Kidney glomerular epithelial cell (primary cell): ENCODE results near the gene CDK12.
"Not testable (repeated sequence)": the region's sequence is repeated elsewhere in the genome, so short reads cannot be mapped to it uniquely, and the experiment has no call there.

ENCODE experiments used
- DNase-seq: peaks from one replicate; lab custom pipeline; 2025; lab: John Stamatoyannopoulos, UW

The CDK12 gene

DNA sequence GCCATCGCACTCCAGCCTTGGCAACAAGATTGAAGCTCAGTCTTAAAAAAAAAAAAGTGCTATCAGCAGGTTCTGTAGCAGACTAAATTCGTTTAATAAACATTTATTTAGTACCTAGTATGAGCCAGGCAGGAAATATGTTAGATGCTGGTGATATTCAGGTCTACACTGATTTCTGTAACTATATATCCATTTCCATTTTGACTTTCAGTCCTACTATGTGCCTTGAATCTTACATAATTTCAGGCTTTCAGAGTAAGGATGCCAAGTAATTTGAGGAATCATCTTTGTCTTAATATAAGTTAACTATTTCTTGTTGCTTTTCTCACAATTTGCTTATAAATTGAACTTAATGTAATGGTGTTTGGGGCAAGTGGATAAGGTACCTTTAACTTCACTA lies 46.2 kb downstream of the CDK12 start:
- DNase-seq: no peak

DNA sequence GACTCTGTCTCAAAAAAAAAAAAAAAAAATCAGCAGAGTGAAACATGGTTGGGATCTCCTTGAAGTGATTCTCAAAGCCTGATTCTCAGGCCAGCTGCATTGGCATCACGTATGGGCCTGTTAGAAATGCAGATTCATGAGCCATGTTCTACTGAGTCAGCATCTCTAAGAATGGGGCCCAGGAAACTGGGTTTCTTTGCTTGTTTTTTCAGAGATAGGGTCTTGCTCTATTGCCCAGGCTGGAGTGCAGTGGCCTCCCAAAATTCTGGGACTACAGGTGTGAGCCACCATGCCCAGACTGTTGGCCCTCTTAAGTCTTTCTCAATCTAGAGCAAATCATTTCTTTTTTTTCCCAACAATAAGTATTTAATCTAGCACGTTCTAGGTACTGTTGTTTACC lies 47.7 kb downstream of the CDK12 start:
- DNase-seq: no peak

DNA sequence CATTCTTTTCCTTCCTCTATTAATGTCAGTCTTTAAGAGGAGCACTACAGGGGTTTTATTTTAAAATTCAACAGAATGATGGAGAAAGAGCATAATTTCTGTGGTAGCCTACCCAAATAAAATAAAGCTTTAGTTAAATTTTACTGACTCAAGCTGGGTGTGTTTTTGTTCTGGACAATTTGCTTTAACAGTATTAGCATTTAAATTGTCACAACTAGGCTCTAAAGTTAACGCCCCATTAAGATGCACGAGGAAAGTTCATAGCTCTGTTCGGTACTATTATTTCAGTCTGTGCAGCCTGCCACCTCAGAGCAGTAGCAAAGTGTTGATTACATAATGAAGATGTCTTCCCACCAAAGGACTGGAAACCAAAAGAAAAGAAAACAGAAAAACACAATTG lies 52.0 kb downstream of the CDK12 start:
- no peak for DNase-seq

DNA sequence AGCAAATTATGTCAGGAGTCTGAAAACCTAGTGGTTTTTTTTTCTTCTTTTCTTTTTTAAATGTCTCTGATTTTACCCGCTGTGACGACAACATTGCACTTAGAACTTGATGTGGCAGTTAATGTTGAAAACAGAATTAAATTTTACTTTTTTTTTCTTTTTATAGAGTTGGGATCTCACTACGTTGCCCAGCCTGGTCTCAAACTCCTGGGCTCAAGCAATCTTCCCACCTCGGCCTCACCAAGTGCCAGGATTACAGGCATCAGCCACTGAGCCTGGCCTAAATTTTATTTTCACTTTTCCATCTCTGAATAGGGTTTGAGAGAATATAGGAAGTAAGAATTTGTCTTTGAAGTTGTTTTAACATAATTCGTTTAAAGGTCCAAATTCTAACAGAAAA lies 52.6 kb downstream of the CDK12 start:
- no peak for DNase-seq

DNA sequence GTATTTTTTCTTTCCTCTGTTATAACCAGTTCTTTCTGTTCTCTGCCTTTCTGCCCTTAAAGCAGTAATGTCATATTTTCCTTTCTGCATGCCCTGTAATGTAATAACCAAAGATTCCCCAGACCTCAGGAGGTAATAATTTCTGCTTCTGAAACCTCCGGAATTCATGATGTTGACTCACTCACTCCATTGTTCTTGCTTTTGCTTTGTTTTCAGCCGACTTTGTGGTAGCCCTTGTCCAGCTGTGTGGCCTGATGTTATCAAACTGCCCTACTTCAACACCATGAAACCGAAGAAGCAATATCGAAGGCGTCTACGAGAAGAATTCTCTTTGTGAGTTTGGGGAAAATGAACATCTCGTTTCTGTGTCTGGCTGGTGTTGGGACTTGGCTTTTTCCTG lies 55.9 kb downstream of the CDK12 start:
- DNase-seq: peak; percentile 40

DNA sequence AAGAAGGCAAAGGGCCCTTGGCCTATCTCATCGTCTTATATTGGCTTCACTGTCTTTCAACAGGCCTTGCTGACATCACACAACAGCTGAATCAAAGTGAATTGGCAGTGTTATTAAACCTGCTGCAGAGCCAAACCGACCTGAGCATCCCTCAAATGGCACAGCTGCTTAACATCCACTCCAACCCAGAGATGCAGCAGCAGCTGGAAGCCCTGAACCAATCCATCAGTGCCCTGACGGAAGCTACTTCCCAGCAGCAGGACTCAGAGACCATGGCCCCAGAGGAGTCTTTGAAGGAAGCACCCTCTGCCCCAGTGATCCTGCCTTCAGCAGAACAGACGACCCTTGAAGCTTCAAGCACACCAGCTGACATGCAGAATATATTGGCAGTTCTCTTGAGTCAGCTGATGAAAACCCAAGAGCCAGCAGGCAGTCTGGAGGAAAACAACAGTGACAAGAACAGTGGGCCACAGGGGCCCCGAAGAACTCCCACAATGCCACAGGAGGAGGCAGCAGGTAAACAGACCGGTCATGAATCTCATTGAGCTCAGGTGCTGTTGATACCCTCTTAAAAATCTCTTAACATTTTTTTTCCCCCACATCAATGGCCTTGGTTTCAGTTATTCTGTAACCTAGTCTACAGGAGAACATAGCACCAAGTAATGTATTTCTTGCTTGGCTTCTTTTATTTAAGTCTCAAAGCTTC lies 64.7 kb downstream of the CDK12 start:
- DNase-seq: no peak

DNA sequence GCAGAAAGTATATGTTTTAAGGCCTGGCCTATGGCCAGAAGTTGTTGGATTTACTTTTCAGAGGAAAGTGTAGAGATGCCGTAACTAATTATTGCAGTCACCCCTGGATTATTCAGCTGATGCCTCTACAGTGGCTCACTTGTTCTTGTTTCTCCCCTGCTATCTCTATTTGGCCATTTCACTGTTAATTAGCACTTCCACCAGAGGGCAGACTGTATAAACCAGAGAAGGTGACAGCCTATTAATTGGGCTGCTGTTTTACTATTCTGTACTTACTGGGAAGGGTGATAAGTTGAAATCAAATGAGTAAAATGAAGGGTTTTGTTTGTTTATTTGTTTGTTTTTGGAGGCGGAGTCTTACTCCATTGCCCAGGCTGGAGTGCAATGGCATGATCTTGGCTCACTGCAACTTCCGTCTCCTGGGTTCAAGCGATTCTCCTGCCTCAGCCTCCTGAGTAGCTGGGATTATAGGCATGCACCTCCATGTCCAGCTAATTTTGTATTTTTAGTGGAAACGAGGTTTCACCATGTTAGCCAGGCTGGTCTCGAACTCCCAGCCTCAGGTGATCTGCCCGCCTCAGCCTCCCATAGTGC lies 66.0 kb downstream of the CDK12 start:
- DNase-seq: no peak

DNA sequence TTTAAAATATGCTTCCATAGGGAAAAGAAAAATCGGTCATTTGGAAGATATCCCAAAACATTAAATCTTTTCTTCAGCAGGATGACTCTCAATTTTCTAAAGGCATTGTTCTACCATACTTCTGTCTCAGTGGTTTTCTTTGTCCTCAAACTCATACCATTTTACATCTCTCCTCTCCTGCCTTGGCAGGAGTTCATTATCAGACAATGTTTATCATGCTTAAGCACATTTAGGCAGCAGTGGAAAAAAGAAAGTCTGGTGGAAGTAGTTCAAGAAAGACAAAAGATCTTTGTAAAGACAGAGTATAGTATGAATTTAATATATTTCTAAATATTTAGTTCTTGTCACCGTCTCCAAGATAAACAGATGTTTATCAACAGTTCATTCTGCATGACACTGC lies 68.2 kb downstream of the CDK12 start:
- DNase-seq: no peak

DNA sequence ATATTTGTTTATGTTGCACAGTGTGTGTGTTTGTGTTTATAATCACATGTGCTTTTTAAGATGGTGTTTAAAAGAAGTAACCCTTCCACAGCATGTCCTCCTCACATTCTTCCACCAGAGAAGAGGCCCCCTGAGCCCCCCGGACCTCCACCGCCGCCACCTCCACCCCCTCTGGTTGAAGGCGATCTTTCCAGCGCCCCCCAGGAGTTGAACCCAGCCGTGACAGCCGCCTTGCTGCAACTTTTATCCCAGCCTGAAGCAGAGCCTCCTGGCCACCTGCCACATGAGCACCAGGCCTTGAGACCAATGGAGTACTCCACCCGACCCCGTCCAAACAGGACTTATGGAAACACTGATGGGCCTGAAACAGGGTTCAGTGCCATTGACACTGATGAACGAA lies 69.2 kb downstream of the CDK12 start:
- no peak for DNase-seq

DNA sequence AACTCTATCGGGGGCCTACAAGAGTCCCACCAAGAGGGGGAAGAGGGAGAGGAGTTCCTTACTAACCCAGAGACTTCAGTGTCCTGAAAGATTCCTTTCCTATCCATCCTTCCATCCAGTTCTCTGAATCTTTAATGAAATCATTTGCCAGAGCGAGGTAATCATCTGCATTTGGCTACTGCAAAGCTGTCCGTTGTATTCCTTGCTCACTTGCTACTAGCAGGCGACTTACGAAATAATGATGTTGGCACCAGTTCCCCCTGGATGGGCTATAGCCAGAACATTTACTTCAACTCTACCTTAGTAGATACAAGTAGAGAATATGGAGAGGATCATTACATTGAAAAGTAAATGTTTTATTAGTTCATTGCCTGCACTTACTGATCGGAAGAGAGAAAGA lies 70.0 kb downstream of the CDK12 start:
- no peak for DNase-seq

DNA sequence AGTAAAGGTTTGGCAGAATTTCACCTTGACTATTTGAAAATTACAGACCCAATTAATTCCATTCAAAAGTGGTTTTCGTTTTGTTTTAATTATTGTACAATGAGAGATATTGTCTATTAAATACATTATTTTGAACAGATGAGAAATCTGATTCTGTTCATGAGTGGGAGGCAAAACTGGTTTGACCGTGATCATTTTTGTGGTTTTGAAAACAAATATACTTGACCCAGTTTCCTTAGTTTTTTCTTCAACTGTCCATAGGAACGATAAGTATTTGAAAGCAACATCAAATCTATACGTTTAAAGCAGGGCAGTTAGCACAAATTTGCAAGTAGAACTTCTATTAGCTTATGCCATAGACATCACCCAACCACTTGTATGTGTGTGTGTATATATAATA lies 72.6 kb downstream of the CDK12 start:
- DNase-seq: no peak

DNA sequence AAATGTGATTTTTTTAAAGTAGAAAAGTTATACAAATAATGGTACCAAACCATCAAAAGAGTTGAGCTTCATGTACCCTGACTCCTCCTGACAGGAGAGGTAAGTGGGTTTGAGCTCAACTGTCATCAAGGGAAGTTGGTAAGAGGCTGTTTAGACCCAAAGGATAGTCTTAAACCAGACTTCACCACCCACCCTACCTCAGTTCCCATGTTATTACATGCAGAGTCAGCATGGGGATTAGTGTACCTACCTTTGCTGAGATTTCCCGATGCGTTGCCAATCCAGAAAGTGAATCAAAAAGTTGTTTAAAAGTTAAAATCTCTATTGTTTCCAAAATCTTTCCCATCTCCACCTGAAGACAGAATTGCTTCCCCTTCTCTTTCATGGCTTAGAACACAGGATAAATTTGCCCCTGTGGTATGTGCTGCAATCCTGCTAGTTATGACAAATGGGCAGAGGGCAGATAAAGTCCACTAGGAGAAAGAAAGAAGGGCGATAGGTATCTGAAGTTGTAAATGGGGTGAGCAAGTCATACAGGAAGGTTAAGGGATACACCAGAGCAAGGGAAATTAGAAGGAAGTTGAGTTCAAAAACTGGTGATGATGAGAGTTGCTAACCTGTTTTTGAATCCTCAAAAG lies 73.6 kb downstream of the CDK12 start:
- DNase-seq: no peak

DNA sequence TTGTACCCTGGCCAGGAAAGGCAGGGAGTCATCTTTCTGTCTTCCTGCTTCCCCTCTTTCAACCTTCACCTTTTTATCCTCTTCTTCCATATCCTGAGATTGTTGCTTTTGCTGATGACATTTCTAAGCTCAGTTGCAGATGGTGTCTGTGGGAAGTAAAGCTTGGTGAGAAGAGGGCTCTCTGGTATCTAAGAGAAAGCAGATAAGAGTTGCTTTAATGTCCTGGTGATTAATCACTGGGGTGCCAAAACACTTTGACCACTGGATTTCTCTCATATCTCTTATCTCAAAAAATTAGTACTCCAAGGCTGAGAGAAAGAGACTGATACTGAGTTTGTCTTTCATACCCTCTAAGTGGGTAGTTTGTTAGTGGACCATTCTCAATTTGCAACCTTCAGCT lies 75.2 kb downstream of the CDK12 start:
- no peak for DNase-seq

DNA sequence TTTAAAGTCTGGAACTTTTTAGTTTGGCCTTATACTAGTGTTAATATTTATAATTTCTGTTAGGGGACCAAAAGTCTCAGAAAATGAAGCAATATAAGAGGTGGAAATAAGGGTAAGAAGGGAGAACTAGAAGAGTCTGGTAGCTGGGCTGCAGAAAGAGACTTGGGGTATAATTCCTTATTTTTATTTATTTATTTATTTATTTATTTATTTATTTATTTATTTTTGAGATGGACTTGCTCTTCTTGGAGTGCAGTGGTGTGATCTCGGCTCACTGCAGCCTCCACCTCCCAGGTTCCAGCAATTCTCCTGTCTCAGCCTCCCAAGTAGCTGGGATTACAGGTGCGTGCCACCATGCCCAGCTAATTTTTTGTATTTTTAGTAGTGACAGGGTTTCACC lies 76.1 kb downstream of the CDK12 start:
- DNase-seq: not testable (repeated sequence)

DNA sequence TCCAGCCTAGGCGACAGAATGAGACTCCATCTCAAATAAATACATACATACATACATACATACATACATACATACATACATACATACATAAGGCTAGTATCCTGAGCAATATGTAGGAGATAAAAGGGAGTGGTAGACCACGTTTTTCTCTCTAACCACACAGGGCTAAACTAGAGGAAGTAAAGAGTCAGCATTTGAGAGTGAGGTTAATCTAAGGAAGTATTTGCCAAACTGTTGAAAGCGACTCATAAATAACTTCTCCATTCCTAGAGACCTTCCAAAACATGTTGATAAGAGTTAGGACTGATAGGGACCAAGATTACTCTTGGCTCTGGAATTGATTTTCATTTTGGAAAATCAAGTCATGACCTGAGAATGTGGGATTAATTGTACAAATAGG lies 77.6 kb downstream of the CDK12 start:
- DNase-seq: no peak

DNA sequence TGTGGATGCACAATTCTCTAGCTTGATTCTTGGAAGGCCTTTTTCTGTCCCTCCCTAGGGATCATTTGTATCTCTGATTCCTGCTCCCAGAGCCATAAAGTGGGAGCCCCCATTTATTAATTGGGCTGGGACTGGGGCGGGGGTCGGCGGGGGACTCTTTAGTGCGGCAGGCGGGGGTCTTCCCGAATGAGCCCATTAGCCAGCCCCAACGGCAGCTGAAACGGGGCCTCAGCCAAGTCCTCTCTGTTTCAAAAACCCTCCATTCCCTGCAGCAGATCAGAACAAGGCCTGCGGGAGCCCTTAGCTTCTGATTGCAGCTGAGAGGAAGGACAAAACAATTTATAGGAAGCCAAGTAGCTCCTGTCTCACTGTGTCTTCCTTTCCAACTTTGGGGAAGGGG lies 79.3 kb downstream of the CDK12 start:
- DNase-seq: no peak

DNA sequence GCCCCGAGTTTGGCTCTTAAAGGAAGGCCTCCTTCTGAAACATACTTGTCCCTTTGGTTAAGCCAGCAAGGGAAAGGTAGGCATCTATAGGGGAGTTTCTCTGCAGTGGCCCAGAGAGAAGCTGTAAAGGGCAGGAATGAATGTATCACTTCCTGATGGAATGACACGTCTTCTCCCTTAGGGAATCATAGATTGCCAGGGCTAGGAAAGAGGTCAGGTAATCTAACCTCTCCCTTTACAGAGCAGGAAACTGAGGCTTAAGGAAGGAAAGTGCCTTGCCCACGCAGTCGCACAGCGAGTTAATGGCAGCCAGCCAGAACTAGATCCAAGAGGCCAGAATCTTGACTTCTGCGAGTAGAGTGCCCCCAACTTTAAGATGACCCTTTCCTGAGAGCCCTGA lies 80.4 kb downstream of the CDK12 start:
- DNase-seq: no peak

DNA sequence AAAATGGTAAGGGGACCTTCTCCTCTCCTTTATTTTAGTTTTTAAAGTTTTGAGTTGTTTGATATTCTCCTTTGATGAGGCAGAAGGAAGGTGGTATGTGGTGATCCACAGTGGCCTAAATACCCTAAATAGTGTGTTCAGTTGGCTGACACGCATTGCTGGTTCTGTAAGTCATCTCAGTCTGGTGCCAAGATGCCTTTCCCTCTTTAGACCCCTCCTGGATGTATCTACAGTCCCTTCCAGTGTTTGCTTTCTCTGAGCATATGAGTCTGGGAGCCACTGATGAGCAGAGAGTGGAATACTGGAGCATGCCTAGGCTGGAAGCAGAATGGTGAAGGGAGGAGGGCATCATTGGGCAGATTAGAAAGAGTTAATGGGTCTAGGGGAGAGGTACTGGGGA lies 81.9 kb downstream of the CDK12 start:
- DNase-seq: no peak

DNA sequence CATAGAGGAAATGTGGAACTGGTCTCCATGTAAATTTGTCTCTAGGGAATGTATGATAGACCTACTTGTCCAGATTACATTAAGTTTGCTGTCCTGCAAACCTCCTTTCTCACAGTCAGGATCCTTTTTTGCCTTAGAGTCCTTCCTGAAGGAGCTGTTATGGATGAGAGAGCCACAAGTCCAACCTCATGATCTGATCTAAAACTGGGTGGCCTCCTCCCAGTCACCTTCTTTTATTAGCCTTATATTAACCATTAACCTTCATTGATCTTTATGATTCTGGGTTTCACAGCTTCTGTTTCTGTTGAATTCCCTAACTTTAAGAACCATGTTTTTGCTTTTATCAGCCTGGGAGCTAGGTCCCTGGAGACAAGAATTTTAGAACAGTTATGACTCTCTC lies 82.4 kb downstream of the CDK12 start:
- DNase-seq: no peak

DNA sequence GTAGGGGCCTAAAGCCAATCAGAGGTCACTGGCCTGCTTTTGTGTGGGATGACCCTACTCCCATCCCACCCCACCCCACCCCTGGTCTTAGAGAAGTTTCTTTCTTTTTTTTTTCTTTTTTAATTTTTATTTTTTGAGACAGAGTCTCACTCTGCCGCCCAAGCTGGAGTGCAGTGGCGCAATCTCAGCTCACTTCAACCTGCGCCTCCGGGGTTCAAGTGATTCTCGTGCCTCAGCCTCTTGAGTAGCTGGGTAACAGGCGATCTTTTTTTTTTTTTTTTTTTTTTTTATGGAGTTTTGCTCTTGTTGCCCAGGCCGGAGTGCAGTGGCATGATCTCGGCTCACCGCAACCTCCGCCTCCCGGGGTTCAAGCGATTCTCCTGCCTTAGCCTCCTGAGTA lies 83.1 kb downstream of the CDK12 start:
- not testable (repeated sequence) for DNase-seq

DNA sequence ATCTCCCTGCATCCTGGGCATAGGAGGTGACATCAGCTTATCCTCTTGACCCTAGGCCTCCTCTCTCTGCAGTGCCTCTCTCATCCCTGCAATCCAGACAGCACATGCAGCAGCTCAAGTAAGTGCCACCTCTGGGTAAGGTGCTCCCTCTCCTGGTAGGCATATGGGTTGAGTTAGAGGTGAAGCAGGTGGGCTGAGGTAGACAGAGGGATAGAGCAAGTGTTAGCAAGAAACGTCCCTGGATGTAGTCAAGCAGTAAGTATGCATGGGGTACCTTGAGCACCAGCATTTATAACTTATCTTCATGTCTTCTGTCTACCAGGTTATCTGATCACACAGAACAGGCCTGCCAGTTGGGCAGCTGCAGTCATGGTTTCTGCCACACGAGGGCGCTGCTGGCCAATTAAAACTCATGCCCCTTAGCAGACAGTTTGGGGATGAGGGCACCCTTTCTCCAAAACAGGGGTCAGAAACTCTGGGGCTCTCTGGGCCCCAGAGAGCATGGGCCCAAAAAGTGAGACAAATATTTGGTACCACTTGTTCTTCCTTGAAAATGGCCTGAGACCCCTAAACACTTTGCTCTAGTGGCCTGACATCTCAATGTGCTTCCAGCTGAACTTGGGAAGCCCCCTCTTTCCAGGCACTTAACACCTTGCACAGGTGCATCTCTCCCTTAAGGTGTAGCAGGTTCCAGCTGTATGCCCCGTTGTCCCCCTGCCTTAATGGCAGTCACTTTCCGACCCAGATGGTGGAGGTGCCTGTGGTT lies 86.6 kb downstream of the CDK12 start:
- DNase-seq: peak; percentile 59

DNA sequence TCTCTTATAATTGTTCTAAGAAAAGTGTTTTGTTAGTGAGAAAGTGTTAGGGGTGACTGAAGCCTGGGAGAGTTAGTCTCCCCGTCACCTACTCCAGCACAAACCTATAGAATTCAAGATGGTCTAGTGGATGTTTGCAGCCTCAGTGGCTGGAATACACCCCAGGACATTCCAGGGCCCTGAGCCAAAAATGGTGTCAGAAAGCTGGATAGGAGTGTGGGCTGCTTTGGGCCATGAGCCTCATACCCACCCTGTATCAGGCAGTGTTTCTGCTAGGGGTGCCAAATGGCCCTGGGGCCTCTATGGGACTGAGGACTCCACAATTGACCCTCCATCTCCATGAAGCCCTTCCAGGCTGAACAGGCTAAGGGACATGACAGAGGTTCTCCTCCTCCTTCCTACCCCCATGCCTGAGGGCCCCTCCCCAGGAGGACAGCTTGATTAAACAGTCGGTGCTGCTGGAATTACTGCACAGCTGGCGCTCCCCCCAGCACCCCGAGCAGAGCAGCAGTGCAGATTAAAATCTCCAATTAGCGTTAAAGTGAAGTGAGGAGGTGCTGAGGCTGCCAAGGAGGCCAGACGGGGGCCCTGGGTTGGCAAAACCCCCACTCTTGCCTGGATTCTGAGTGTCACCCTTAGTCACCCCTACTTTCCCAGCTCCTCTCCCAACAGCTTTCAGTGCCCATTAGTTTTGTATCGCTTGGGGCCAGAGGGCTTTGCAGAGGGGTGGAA lies 87.4 kb downstream of the CDK12 start:
- DNase-seq: no peak
